T47D (cell line): ENCODE measurements around the gene ENO4.
A peak's percentile ranks its signal among the peaks of the same experiment; 100 is the strongest.

ENCODE experiments used
- DNase-seq, 2 experiments: peaks; one replicate each; pipeline versions ENCODE4 v3.0.0 to v3.0.0-alpha.2; 2011 to 2012; ENCODE audit warnings: low read depth in 1 of 2, low spot score in 1 of 2
- JUND ChIP-seq: IDR thresholded peaks from 2 replicates; pipeline ENCODE4 v1.6.1; 2012; ENCODE audit warnings: low read depth
- in situ Hi-C: cut with HindIII; loops from 2 replicates; pipeline ENCODE4 v1.10.0; 2016; ENCODE audit warnings: low sequenced_read_pairs, low pct_unique_long_range_greater_than_20kb

ENO4 gene

GRCh38 chr10:116849248-116850057 lies at the start of gene ENO4:
TSS of gene ENO4 (plus strand) at chr10:116849499. CDS start at chr10:116849567, 68 bp downstream.
- peak; percentile 68 to 89 for DNase-seq
- no peak for TF ChIP-seq JUND
- in situ Hi-C loops = no loop called here

- DNase-seq = no peak
- no peak for TF ChIP-seq JUND
- in situ Hi-C loops = no loop called here
Observed at GRCh38 chr10:116800286-116800929, 48.9 kb upstream of the ENO4 start.

GRCh38 chr10:116801658-116802057 lies 47.6 kb upstream of the ENO4 start:
- TF ChIP-seq JUND = no peak
- in situ Hi-C loops = no loop called here
- DNase-seq = no peak

GRCh38 chr10:116802474-116802873 lies 46.8 kb upstream of the ENO4 start:
- TF ChIP-seq JUND = no peak
- no peak for DNase-seq
- in situ Hi-C loops = no loop called here

GRCh38 chr10:116802876-116803275 lies 46.4 kb upstream of the ENO4 start:
- DNase-seq = no peak
- no peak for TF ChIP-seq JUND
- in situ Hi-C loops = no loop called here

DNA sequence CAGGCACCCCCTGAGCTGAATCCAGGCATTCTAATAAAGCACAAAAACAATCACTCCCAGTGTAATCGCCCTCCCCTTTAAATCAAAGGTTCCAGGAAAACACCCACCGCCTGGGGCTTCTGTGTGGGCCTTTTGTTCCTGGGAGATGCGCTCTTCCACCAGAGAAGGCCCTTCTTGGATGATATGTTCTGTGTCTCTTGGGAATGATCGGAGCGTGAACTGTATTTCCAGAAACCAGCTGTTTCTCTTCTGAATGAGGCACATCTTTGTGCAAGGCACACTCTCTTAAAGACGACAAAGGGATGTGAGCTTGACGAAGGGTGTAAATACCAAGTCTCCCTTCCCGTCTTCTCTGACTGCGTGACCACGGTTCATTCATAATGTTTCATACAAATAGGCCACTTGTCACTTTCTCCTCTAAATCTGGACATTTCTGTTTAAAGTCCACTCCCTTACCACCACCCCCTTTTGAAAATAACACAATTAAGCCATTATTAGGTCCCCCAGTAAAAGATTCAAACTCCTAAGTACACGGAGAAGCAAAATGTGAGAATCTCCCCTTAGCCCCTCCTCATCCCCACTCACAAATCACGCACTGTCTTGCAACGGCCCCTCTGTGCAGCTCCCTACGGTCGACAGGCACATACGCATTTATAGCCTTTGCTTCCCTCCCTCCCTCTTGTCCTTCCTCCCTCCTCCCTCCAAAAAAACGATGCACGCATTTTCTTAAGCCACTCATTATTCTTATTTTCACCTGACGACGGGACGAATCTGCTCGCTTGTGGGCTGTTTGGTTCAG lies 45.6 kb upstream of the ENO4 start:
- in situ Hi-C loops = no loop called here
- DNase-seq = no peak
- TF ChIP-seq JUND = no peak

DNA sequence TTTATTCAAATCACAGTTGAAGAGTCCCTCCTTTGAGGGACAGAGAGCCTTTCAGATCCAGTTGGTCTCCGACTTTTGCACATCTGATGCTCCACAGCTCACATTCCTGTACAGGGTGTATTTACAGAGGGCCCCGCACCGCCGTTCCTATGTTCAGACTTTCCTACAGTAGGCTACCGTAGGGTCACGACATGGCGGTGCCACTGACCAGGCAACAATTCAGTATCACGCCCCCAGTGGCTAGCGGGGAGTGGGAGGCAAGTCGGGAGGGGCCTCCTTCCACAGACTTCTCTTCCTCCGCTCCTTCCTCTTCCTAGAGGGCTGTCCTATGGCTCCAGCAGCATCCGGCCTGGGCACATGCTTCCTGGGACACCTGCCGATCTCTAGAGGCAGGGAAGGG lies 40.6 kb upstream of the ENO4 start:
- TF ChIP-seq JUND = no peak
- DNase-seq = no peak
- in situ Hi-C loops = no loop called here

DNA sequence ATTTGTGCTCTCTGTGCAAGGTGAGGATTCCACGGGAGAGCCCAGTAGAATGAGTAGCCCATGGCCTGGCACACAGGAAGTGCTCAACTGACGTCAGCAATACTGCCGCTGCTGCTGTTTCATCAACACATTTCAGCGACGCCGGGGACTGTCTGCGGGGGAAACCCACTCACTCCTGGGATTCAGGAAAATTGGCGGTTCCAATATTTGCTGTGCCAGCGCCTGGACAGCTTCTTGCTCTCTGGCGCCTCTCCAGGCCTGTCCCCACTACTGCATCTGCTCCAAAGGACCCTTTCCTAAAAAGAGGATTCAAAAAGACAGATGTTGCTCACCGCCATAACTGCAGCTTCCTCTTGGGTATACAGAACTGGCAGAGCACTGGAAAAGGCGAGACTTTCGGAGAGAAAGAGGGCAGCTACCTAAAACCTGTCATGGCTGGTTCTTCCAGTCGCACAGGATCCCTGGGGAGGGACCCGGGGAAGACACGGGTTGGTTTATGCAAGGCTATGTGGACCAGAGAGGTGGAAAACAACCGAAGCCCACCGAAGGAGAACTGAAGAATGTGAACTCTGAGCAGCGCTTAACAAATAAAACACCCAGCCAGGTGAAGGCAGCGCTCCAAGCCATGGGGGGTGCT lies 39.7 kb upstream of the ENO4 start:
- in situ Hi-C loops = no loop called here
- peak; percentile 39 to 60 for DNase-seq
- TF ChIP-seq JUND = no peak

- TF ChIP-seq JUND = no peak
- in situ Hi-C loops = no loop called here
- DNase-seq = no peak
Observed at GRCh38 chr10:116810120-116810500, 39.2 kb upstream of the ENO4 start.

- in situ Hi-C loops = no loop called here
- DNase-seq = no peak
- no peak for TF ChIP-seq JUND
Observed at GRCh38 chr10:116810895-116811294, 38.4 kb upstream of the ENO4 start.

GRCh38 chr10:116811691-116812090 lies 37.6 kb upstream of the ENO4 start:
- no peak for TF ChIP-seq JUND
- DNase-seq = no peak
- in situ Hi-C loops = no loop called here

- in situ Hi-C loops = no loop called here
Observed at GRCh38 chr10:116815641-116816415, 33.5 kb upstream of the ENO4 start.

More at GRCh38 chr10:116815641-116816415, 33.5 kb upstream of the ENO4 start:
- TF ChIP-seq JUND = no peak
- no peak for DNase-seq
